GM19239 (cell line): Measurements from ENCODE around the gene PLS1.
"Not testable (repeated sequence)": the region's sequence is repeated elsewhere in the genome, so short reads cannot be mapped to it uniquely, and the experiment has no call there.

Experiments used
- DNase-seq: peaks from one replicate; pipeline ENCODE4 v3.0.0; 2011; ENCODE audit warnings: low spot score; ENCODE audit not compliant: insufficient read length
- FAIRE-seq: peaks from 2 replicates; lab custom pipeline; 2011; peaks lifted over from hg19 to GRCh38; lab: Jason Lieb, UNC

PLS1 gene

DNA sequence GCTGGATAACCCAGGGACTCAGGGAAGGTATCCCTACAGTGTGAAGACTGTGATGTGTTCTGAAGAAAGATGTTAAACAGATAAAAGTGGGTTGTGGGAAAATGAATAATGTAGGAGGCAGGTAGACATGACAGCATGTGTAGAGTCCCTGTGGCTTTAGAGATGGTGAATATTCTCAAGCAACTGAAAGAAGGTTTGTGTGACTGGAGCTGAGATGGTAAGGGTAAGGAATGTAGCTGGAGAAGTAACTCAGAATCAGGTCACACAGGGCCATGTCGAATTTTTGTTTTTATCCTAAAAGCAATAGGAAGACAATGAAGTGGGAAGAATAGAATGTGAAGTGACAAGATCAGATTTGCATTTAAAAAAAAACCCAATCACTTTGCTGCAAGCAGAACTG lies 73.9 kb downstream of the PLS1 start:
- DNase-seq: no peak
- no peak for FAIRE-seq

DNA sequence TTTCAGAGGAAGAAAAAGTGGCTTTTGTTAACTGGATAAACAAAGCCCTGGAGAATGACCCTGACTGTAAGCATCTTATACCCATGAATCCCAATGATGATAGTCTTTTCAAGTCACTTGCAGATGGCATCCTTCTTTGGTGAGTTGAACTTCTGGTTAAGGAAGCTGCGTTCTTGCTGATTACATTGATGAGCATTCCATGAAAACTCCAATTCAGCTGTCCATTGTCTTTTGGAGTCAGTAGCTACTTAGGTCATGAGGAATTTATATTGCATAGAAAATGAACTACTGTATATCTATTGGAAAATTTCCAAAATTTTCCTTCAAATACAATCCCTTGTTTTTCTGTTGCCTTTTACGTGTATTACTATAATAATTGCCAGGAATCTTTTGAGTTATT lies 80.0 kb downstream of the PLS1 start:
- DNase-seq: no peak
- FAIRE-seq: no peak

DNA sequence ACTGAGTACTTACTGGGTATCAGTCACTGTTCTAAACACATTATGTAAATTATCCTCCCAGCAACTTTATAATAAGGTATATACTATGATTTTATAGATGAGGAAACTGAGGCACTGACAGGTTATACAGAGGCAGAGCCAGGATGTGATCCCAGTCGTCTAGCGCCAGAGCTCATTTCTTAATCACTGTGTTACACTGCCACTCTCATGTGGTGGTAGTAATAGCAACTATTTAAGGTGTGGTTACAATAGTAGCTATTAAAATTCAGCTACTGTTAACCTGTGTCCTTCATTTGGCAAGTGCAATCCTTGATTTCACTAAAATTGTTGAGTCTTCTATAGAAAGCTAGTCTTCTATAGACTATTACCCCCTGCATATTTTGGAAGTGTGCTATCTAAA lies 84.5 kb downstream of the PLS1 start:
- no peak for DNase-seq
- FAIRE-seq: no peak

GRCh38 chr3:142690613-142691012 lies 94.4 kb downstream of the PLS1 start:
- FAIRE-seq (no peak), DNase-seq (no peak)

DNA sequence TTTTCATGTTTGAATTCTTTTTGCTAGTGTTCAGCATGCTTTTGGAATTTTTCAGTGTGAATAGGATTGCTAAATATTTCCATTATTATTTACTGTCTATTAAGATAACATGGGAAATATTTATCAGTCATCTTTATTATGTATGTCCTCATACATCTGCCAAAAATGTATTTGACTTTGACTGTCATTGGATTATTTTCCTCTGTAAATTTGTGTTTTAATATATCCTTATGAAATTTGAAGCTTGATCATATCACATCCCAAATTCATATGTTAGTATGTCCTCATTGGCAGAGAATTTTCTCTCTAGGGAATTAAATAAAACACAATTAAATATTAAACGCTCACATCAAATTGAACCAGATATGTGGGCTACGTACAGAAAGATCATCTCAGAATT lies 95.3 kb downstream of the PLS1 start:
- DNase-seq (no peak), FAIRE-seq (no peak)

- DNase-seq (no peak), FAIRE-seq (no peak)
Measured at GRCh38 chr3:142693136-142693853, 97.1 kb downstream of the PLS1 start.

- FAIRE-seq (no peak), DNase-seq (no peak)
Measured at GRCh38 chr3:142694225-142694624, 98.0 kb downstream of the PLS1 start.

GRCh38 chr3:142705198-142705597 lies 109.0 kb downstream of the PLS1 start:
- DNase-seq (no peak), FAIRE-seq (no peak)

DNA sequence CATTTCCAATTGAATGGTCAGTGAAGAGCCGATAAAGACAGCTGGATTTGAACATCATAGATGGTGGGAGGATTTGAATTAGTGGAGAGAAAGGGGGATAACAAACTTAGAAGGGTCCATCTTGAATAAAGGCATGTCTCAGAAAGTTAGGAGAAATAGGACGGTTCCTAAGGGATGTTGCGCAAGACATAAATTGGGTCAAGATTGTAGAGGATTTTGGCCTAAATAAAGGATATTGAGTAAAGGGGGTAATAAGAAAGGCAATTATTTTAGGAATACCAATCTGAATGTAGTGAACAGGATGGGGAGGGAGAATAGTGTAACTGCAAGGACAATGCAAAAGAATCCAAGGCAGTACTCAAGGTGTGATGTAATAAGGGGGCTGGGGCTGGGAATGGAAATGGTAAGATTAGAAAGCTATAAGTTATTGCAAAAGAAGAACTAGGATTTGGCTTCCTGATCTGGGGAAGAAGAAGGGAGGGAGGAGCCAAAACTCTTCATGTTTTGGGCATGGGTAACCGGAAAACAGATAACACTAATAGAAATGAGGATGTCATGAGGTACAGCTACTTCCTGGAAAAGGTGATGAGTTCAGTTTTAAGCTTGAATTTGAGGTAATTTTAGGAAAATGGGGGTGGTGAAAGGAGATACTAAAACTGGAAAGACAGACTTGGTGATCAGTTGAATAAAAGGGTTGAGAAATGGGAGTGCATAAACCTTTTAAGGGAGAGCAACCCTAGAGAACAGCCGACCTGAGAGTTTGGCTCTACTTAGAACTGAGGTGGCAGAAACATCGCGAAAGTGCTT lies 110.3 kb downstream of the PLS1 start:
- FAIRE-seq (no peak), DNase-seq (no peak)

DNA sequence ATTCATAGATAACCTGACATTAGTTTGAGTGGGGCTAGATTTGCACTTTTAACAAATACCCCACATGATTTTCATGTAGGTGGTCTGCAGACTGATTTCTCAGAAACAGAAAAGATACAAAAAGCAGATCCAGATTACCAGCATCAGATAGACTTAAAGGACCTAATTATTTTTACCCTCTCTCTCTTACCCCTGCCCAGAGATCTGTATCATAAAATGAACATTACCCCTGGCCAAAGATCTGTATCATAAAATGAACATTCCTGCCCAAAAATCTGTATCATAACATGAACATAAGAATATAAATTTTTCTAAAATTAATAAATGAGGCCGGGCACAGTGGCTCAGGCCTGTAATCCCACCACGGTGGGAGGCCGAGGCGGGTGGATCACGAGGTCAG lies 113.0 kb downstream of the PLS1 start:
- DNase-seq (no peak), FAIRE-seq (no peak)

- FAIRE-seq, DNase-seq: not testable (repeated sequence)
Measured at GRCh38 chr3:142714882-142715281, 118.7 kb downstream of the PLS1 start.

- DNase-seq: no peak
Measured at GRCh38 chr3:142716102-142716501, 119.9 kb downstream of the PLS1 start.

DNA sequence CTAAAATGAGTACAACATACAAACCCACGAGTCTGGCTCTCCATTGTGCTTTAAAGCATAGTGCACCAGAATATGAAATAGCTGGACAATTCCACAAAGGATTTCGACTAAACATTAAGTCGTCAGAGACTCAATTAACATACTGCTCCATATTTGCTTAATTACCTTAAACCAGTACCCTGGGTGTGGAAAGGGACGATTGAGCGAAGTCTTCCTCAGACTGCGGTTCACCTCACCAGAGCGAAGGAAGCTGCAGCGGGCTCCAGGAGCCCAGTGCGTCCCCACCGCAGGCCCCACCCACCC lies 127.4 kb downstream of the PLS1 start:
- peak; percentile 76 for FAIRE-seq
- no peak for DNase-seq

More at GRCh38 chr3:142716102-142716501, 119.9 kb downstream of the PLS1 start:
- no peak for FAIRE-seq

- DNase-seq (peak; percentile 95), FAIRE-seq (no peak)
Measured at GRCh38 chr3:142723968-142724681, 127.9 kb downstream of the PLS1 start, which contains the start of gene TRPC1. TSS of gene TRPC1 (plus strand) at chr3:142724034. CDS start at chr3:142724560, 526 bp downstream.

DNA sequence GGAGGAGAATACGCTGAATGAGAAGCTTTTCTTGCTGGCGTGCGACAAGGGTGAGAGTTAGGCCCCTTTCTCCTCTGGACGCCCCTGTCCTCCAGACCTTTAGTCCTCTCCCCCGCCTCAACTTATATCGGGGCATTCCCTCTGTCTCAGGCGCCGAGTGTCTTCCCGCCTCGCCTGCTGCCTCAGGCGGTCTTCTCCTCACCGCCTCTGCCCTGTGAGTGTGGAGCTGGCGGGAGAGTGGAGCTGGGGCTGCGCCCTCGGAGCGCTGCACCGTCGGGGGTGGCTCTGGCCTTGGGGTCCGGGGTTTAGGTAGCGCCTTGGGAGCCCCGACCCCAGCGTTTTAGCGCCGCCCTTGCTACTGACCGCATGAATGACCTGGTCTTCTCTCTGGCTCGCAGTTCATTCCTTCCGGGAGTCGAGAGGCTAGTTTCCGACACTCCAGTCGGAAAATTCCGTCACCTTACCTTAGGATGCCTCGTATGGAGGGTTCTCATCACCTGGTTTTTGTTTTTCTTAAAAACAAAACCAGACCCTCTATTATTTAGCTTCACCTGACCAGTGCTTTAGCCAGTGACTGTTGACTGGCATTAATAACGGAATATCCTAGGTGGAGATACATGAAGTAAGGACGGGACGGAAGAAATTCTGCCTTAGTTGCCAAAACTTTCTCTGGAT lies 128.6 kb downstream of the PLS1 start:
- no peak for FAIRE-seq
- peak; percentile 15 for DNase-seq

- DNase-seq: no peak
- FAIRE-seq: no peak
Measured at GRCh38 chr3:142725357-142725739, 129.2 kb downstream of the PLS1 start.

GRCh38 chr3:142726017-142726416 lies 129.8 kb downstream of the PLS1 start:
- no peak for FAIRE-seq
- DNase-seq: no peak

DNA sequence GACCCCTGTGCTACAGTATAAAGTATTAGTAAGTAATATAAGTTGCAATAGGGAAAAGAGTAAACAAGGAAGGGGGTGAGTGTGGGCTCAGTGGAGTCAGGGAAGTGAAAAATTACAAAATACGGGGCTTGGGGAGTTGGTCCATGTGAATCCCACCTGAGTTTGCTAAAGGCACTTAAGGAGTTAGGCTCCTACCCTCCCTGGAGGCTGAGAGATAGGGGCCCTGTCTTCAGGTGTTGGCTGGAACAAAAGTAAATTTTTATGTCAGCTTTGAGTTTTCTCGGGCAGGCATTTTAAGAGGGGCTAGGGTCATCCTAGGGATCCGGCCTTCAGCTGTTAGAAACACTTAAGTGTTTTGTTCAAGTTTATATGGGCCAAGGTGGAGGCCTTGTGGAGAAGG lies 135.9 kb downstream of the PLS1 start:
- DNase-seq (no peak), FAIRE-seq (no peak)

DNA sequence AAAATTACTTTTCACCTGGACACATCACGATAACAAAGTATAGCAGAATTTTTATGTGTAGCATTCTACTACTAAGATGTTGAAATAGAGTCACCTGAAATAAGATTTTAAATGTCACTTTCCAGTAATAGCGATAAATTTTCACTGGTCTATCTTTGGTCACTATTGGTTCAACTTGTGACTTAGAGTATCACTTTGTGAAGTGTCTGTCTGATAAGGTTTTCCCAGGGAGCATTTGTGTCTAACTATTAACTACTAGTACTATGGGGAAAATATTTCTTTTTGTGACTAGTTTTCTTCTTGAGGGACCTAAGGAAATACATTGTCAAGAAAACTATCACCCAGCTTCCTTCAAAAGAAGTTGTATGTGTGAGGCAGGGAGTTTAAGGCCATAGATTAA lies 138.6 kb downstream of the PLS1 start:
- FAIRE-seq (no peak), DNase-seq (no peak)

DNA sequence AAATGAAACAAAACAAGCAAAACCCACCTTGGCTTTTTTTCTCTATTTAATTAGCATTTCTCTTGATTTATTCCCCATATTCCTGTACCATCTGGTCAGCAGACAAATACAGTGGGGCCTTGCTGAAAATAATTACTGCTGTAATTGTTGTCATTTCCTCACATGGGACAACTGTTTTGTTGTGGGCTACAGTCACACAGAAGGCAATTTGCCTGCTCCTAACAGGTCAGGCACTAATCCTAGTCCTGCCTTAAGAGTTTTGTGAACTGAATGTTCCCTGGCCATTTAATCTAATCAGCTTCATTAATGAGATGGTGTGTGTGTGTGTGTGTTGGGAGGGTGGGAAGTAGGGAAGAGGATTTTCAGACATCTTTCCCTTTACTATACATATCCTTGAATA lies 139.3 kb downstream of the PLS1 start:
- no peak for DNase-seq
- FAIRE-seq: no peak

DNA sequence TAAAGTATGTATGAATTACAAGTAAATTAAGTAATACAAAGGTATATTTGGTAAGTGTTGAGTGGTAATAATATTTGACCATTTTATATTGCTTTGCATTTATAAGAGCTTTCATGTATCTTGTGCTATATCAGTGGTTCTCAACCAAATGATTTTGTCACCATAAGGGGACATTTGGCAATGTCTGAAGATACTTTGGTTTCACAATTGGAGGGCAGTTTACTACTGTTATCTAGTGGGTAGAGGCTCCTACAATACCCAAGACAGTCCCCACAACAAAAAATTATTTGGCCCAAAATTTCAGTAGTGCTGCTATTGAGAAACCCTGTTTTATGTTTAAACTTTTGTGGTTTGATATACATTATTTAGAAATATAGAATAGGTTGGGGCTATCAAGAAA lies 142.2 kb downstream of the PLS1 start:
- DNase-seq (no peak), FAIRE-seq (no peak)
